ENCODE data around the gene PRSS12.
A peak's percentile ranks its signal among the peaks of the same experiment; 100 is the strongest.
"Not testable (repeated sequence)": the region's sequence is repeated elsewhere in the genome, so short reads cannot be mapped to it uniquely, and the experiment has no call there.

The PRSS12 gene

GRCh38 chr4:118271788-118272187 is 81.0 kb downstream of the PRSS12 start:
- no peak for DNase-seq

GRCh38 chr4:118270492-118270891 is 82.3 kb downstream of the PRSS12 start:
- DNase-seq, result peak; percentile 61

- no peak for DNase-seq
Measured at GRCh38 chr4:118268780-118269179, 84.0 kb downstream of the PRSS12 start.

GRCh38 chr4:118266145-118266496 is 86.7 kb downstream of the PRSS12 start:
- DNase-seq, result not testable (repeated sequence)

- no peak for DNase-seq
Measured at GRCh38 chr4:118265312-118266144, 87.3 kb downstream of the PRSS12 start.

GRCh38 chr4:118264096-118264495 is 88.7 kb downstream of the PRSS12 start:
- DNase-seq, result no peak

DNA sequence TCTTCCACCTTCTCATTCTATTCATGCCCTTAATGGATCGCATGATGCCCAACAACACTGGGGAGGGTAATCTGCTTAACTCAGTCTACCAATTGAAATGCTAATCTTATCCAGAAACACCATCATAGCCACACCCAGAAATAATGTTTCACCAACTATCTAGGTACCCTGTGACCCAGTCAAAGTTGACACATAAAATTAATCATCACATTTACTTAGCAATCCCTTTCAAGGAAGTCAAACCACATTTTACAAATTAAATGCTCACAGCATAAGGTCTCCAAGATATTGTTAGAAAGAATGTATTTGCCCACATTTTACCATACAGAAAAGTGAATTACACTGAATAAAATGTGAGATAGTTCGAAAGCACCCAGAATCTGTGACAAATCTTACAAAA is 92.5 kb downstream of the PRSS12 start:
- no peak for DNase-seq

DNA sequence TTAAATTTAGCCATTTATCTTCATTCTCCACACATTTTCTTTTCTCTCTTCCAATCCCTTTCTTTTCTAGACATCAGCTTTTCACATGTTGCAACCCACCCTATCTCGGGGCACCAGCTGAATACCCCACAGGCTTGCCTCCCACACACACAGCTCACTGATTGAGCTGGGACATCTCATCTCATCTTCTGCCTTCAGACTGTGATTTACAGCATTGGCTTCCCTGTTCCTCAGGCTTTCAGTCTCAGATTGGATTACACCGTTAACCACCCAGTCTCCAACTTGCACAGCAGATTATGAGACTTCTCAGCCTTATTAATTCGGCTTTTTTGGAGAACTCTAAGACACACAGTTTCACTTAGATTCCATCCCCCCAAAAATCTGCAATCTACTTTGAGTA is 93.7 kb downstream of the PRSS12 start:
- no peak for DNase-seq

DNA sequence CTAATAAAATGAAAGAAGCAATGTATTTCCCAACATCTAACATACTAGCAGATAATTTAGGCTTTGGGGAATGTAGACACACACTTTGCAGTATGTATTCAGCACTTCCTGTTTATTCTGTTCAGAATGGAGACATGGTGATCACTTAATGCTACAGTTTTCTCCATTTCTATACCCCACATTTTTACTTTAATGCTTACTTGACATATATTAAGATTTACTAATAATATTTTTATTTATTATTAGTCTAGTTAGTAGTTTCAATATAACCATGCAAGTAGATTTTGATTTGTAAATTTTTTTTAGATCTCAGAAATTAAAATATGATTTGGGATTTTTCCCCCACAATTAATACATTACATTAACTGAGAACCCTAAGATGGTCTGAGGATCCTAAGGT is 98.4 kb downstream of the PRSS12 start:
- DNase-seq, result no peak

GRCh38 chr4:118249890-118250289 is 102.9 kb downstream of the PRSS12 start:
- DNase-seq, result no peak

DNA sequence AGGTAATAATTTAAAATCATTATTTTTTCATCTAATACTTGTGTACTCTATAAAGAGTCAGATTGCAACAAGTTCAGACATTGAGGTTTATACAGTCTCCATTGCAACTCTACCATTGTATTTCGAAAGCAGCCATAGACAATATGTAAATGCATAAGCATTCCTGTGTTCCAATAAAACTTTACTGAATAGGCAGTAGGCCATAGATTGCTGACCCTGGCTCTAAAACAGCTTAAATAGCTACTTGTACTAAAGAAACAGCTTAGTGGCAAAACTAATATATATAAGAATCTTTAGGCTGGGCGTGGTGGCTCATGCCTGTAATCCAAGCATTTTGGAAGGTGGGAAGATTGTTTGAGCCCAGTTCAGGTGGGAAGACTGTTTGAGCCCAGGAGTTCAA is 115.3 kb downstream of the PRSS12 start:
- no peak for DNase-seq

DNA sequence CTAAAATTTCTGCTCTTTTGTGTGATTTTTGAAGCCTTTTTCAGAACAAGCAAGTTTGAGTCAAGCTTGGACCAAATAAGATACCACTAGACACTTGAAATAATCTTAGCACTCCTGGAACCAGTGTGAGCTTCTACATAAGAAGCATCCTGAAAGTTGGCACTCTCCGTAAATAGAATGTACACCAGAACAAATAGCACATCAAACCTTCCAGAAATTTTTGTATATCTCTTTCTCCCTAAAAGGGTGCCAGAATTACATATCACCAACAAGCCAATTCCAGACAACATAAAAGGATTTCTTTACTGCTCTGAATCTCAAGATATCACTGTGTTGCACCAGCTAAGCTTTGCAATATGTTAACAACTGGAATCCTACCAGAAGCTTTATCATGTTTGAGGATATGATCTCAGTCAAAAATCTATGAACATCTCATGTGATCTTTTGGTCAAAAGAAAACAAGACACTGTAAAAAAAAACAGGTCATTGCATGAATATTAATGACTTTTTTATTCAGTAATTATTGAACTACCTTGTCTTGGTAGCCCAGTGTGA is 117.2 kb downstream of the PRSS12 start:
- no peak for DNase-seq
